GM19468 (cell line): ENCODE results near the gene COG3.

ENCODE experiments used
- ATAC-seq: cut with Tn5 transposase; IDR thresholded peaks from one replicate; pipeline ENCODE4 v1.9.1; 2021; ENCODE audit warnings: mild to moderate bottlenecking, moderate library complexity, moderate number of reproducible peaks; ENCODE audit not compliant: unreplicated experiment; ENCODE audit errors: extremely low read depth

The COG3 gene

GRCh38 chr13:45441633-45442032 lies 23.1 kb upstream of the COG3 start:
- ATAC-seq = no peak

GRCh38 chr13:45445053-45445452 lies 19.7 kb upstream of the COG3 start:
- no peak for ATAC-seq

GRCh38 chr13:45446181-45446580 lies 18.6 kb upstream of the COG3 start:
- ATAC-seq = no peak

GRCh38 chr13:45447050-45447661 lies 17.6 kb upstream of the COG3 start:
- ATAC-seq = no peak

- ATAC-seq = no peak
Measured at GRCh38 chr13:45448965-45449559, 15.7 kb upstream of the COG3 start.

- no peak for ATAC-seq
Measured at GRCh38 chr13:45451282-45451681, 13.5 kb upstream of the COG3 start.

GRCh38 chr13:45454204-45454603 lies 10.5 kb upstream of the COG3 start:
- no peak for ATAC-seq

- no peak for ATAC-seq
Measured at GRCh38 chr13:45456196-45456972, 8.4 kb upstream of the COG3 start.

GRCh38 chr13:45464141-45464686 lies 525 bp upstream of the COG3 start:
- ATAC-seq = no peak

- no peak for ATAC-seq
Measured at GRCh38 chr13:45466359-45466758, 1.6 kb downstream of the COG3 start.

- no peak for ATAC-seq
Measured at GRCh38 chr13:45468635-45469034, 3.9 kb downstream of the COG3 start.

GRCh38 chr13:45472171-45472705 lies 7.5 kb downstream of the COG3 start:
- ATAC-seq = no peak

- no peak for ATAC-seq
Measured at GRCh38 chr13:45473627-45474026, 8.9 kb downstream of the COG3 start.

GRCh38 chr13:45474584-45475454 lies 10.1 kb downstream of the COG3 start:
- ATAC-seq = no peak

GRCh38 chr13:45479661-45480060 lies 14.9 kb downstream of the COG3 start:
- ATAC-seq = no peak

- no peak for ATAC-seq
Measured at GRCh38 chr13:45481688-45482087, 16.9 kb downstream of the COG3 start.

- ATAC-seq = no peak
Measured at GRCh38 chr13:45482571-45483173, 17.9 kb downstream of the COG3 start.

GRCh38 chr13:45487604-45488003 lies 22.9 kb downstream of the COG3 start:
- no peak for ATAC-seq

GRCh38 chr13:45490068-45490467 lies 25.3 kb downstream of the COG3 start:
- ATAC-seq = no peak

GRCh38 chr13:45492538-45492937 lies 27.8 kb downstream of the COG3 start:
- ATAC-seq = no peak
